Stimulated activated CD8-positive, alpha-beta memory T cell treated with anti-CD3 and anti-CD28 coated beads, Interleukin-4, amount 100 ng/mL, for 48 hours (primary cell): ENCODE results near the gene ANKRD6.

Experiments used
- DNase-seq: peaks from one replicate; pipeline ENCODE4 v3.0.0-alpha.2; 2020

The ANKRD6 gene

GRCh38 chr6:89518352-89519055, 85.6 kb downstream of the ANKRD6 start:
- no peak for DNase-seq

GRCh38 chr6:89520736-89521135, 87.8 kb downstream of the ANKRD6 start:
- no peak for DNase-seq

- DNase-seq, result no peak
Observed at GRCh38 chr6:89522778-89523177, 89.8 kb downstream of the ANKRD6 start.

- no peak for DNase-seq
Observed at GRCh38 chr6:89525786-89526562, 93.0 kb downstream of the ANKRD6 start.

DNA sequence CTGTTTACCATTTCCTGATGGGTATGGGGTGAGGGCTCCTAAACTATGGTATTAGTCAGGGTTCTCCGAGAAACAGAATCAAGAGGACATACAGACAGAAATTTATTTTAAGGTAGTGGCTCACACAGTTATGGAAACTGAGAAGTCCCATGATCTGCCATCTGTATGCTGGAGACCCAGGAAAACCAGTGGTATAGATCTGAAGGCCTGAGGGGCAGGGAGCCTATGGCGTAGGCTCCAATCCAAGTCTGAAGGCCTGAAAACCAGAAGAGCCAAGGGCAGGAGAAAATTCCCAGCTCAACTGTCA, 93.6 kb downstream of the ANKRD6 start:
- DNase-seq, result no peak

DNA sequence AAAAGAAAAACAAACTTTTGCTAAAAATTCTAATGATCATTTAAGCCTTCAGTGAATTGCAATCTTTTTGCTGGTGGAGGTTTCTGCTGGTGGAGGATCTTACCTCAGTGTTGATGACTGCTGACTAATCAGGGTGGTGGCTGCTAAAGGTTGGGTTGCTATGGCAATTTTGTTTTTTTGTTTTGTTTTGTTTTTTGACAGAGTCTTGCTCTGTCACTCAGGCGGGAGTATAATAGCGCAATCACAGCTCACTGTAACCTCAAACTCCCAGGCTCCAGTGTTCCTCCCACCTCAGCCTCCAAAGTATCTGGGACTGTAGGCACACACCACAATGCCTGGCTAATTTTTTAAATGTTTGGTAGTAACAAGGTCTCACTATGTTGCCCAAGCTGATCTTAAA, 94.7 kb downstream of the ANKRD6 start:
- no peak for DNase-seq

- no peak for DNase-seq
Observed at GRCh38 chr6:89528866-89529265, 95.9 kb downstream of the ANKRD6 start.

- DNase-seq, result no peak
Observed at GRCh38 chr6:89530982-89531381, 98.0 kb downstream of the ANKRD6 start.

GRCh38 chr6:89536231-89536630, 103.3 kb downstream of the ANKRD6 start:
- no peak for DNase-seq

DNA sequence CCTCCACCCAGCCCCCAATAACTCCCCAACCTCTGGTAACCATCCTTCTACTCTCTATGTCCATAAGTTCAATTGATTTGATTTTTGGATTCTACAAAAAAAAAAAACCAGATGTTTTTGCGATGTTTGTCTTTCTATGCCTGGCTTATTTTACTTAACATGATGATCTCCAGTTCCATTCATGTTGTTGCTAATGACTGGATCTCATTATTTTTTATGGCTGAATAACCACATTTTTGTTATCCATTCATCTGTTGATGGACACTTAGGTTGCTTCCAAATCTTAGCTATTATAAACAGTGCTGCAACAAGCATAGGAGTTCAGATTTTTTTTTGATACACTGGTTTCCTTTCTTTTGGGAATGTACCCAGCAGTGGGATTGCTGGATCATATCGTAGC, 106.8 kb downstream of the ANKRD6 start:
- no peak for DNase-seq

DNA sequence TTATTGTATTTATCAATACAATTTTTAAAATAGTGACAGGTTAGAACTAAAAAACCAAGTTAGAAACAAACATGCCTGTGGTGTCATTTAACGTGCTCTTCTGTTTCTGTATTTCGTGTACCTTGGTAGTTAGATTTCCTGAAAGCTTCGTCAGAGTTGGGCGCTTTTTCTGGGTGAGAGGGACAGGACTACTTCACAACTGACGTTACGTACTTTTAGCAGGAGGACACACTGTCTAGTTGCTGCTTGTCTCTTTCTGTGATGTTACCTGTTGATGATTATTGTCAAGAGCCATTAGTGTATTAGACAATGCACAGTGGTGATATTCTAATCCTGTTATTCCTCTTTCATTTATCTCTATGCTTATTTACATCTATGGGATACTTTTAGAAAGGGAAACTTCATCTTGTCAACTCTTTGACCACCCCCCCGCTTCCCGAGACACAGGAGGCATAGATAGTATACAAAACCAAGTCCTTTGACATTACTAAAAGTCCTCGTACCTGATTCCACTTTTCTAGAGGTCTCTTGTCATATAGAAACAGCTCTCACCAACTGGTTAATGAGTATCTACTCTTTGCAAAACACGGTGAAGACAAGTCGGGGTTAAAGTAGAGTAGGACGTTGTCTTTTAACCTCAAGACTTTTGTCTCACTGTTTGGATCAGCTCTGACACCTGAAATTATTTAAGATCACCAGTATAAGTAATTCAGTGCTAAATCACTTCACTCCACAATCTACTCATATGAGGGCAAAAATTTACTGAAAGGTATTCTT, 109.3 kb downstream of the ANKRD6 start:
- DNase-seq, result no peak

DNA sequence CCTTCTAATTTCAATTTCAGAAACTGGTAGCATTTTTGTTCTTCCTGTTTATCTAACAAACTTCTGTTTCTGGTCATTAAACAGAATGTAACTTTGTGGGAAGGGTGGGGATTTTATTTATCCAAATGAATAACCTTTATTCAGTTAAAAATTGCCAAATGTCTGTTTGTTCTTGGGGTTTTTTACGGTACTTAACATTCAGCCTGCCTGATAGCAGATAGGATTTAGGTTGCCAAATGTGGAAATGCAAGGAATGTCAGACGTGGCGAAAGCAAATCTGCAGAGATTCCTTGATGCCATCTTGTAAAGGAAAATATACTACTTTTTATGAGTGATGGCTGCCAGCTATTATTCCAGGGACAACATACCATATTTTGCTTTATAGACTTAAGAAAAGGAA, 109.9 kb downstream of the ANKRD6 start:
- no peak for DNase-seq

DNA sequence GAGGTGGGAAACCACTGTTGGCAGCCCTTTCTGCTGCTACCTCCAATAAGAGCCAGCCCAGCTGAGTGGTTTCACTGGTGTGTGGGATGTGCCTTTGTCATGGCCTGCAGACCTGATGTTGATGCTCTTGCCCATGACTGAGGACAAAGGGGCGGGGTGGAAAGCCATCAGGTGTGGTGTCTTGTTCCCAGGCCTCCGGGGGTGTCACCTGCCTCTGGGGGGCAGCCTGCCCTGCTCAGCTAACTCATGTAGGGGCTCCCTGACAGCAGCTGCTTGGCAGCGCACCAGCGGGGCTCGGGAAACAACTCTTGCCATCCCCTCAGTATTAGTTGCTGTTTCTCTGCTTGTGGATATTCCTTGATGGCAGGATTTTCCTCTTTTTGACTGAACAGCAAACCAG, 114.3 kb downstream of the ANKRD6 start:
- DNase-seq, result no peak

- no peak for DNase-seq
Observed at GRCh38 chr6:89553431-89553830, 120.5 kb downstream of the ANKRD6 start.

DNA sequence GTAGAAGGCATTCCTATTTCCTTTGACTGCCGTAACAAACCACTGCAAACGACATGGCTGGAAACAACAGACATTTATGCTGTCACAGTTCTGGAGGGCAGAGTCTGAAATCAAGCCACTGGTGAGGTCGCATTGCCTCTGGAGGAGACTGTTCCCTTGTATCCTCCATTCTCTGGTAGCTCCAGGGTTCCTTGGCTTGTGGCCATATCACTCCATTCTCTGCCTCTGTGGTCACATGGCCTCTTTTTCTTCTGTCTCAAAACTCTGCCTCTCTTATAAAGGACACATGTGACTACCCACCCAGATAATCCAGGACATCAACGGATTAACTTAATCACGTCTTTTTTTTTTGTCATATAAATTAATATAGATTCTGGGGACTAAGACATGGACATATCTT, 121.2 kb downstream of the ANKRD6 start:
- DNase-seq, result no peak

DNA sequence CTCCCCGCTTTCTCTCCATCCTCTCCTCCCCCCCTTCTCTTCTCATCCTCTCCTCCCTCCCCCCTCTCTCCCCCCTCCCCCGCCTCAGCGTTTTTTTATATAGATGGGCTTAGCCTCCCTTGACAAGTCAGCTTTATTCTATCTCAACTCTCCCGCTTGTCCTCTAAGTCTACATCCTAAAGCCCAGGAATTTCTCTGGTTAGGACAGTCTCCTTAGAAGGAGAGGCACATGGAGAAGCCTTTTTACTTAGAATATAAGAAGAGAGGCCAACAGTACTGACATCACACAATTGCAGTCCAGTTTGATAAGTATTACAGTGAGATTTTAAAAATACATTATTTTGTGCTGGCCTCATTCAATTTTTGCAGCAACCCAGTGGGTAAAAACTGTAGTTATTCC, 122.1 kb downstream of the ANKRD6 start:
- DNase-seq, result no peak

GRCh38 chr6:89555806-89556205, 122.9 kb downstream of the ANKRD6 start:
- DNase-seq, result no peak

- DNase-seq, result no peak
Observed at GRCh38 chr6:89559487-89559886, 126.5 kb downstream of the ANKRD6 start.

DNA sequence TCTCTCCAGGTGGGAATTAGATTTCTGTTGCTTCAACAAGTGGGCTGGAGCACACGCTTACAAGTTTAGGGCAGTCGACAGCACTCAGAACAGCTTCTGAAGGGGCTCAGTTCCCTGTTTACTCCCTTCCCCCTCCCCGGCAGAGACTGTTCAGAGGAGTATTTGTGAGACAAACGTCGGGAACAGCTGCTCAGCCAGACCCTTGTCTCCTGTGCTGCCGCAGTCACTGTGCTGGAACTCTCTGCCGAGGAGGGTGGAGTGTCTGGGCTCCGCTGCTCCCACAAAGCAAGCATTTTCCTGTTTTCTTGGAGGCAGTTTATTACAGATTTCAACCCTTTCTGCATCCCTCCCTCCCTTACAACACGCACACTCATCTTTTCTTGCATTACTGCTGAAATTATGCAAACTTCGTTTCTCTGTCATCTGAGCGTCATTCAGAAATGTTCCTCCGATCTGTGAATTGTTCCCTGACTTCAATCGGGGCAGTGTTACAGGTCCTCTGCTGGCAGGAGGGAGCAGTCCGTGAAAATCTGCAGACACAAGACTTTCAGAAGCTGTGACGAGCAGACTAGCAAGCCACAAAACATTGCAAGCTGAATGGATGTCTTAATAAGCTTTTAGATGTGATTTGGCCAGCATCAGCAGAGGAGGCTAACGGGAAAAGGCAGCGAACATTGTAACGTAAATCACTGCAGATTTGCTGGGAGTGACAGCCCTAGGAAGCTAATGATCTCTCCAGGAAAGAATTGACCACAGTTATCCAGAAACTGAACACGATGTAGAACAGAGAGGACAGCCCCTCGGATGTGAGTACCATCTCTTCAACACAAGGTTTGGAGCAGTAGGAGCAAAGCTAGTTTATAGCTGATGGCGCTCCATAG, 129.4 kb downstream of the ANKRD6 start:
- no peak for DNase-seq

DNA sequence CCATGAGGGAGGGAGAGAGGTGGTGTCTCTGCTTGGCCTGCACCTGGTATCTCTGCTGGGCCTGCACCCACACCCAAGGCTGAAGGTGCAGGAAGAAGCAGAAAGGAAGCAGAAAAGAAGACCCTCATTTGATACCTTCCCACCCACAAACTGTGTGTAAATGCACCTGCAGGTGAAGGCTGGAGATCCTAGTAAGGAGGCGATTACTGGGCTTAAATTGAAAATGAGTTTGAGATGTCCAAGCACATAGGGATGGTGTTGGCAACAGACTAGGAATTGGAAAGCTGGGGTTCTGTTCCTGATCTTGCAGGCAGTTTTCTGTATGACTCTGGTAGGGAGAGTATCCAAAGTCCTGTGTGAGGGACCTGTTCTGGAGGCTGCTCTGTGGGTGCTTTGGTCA, 130.9 kb downstream of the ANKRD6 start:
- DNase-seq, result no peak

DNA sequence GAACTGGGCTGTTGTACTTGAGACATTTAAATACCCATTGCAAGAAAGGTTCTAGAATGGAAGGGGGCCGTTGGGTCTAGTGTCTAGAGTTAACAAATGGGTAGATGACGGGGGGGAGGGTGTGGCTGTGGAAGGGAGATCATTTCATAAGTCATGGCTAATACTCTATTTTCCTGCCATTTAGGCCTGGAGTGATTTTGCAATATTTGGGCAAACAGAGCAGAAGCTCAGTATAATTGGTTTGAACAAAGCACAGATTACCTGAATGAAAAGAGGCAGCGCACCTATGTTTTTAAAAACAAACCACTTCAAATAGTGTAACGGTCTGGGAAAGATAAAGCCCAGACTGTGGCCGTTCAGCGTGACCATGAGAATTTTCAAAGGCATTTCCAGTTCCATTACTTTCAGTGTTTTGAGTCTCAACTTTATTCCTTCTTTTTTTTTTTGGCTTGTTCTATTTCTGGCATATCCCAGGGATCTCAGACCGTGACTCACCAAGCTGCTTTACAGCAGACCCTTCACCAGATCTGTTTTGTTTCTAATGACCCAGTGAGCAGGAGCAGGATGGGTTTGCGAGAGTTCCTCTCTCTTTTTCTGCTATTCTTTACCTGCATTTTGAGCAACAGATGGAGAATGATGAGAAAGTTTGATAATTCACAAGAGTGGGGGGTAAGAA, 131.9 kb downstream of the ANKRD6 start:
- DNase-seq, result no peak

DNA sequence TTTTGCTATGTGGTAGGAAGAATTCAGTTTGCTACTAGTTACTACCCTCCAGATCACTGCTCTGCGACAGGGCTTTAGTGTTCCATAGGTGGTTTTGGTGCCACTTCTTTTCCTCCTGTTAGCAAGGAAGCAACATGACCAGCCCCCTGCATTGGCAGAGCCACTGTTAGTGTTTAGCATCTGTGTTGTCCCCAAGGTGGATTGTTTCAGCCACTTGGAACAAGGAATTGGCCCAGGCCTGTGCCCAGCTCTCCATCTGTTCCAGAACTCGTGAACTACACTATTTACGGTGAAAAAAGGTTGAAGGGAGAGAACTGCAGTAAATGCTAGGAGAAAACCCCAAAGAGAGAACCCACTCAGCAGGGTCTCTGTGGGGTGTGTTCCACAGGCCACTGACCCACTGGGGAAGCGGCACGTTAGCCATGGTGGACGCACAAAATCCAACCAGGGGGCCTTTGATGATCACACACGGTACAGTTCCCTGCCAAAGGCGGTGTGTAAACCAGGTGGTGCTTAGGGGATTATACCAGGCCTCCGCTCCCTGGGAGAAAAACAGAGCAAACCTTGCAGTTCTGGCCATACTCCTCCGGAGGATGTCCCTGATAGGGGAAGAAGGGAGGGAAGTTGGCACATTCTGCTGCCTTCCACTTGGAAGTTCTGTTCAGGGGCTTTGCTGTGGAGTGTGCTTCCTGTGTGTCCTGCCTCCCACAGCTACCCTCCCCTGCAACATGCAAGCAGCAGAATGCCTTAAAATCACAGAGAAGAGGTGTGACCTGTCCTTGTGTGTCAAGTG, 133.3 kb downstream of the ANKRD6 start:
- DNase-seq, result no peak
